GM12801 (cell line): Measurements from ENCODE around the gene FTCDNL1.

Source experiments
- TF ChIP-seq, protein P1 (sequence below): IDR thresholded peaks from one replicate; pipeline ENCODE4 v1.5.1; 2011; ENCODE audit warnings: control low read depth; ENCODE audit not compliant: insufficient read length; ENCODE audit errors: extremely low read depth

FTCDNL1 gene

GRCh38 chr2:199870581-199870980 is 19.6 kb upstream of the FTCDNL1 start:
- TF ChIP-seq, protein P1, sequence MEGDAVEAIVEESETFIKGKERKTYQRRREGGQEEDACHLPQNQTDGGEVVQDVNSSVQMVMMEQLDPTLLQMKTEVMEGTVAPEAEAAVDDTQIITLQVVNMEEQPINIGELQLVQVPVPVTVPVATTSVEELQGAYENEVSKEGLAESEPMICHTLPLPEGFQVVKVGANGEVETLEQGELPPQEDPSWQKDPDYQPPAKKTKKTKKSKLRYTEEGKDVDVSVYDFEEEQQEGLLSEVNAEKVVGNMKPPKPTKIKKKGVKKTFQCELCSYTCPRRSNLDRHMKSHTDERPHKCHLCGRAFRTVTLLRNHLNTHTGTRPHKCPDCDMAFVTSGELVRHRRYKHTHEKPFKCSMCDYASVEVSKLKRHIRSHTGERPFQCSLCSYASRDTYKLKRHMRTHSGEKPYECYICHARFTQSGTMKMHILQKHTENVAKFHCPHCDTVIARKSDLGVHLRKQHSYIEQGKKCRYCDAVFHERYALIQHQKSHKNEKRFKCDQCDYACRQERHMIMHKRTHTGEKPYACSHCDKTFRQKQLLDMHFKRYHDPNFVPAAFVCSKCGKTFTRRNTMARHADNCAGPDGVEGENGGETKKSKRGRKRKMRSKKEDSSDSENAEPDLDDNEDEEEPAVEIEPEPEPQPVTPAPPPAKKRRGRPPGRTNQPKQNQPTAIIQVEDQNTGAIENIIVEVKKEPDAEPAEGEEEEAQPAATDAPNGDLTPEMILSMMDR, result no peak

DNA sequence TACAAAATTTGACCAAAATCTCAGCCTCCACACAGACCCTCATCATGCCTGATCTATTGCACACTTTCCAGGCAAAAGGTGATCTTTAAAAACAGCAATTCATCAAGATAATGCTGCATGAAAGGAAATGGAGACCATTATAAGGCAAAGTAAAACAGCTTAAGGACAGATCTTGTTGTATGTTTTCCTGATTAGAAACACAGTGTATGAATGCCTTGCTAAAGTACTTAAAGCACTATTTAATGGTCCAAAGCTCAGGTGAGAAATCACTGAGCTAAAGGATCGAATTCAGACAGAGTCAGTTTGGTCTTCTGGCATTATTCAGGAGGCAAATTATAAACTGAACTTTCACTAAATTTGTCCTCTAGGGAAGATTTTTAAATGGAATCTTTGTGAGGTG is 18.7 kb upstream of the FTCDNL1 start:
- TF ChIP-seq, protein P1, result no peak

GRCh38 chr2:199869227-199869541 is 18.2 kb upstream of the FTCDNL1 start:
- TF ChIP-seq, protein P1, result no peak

DNA sequence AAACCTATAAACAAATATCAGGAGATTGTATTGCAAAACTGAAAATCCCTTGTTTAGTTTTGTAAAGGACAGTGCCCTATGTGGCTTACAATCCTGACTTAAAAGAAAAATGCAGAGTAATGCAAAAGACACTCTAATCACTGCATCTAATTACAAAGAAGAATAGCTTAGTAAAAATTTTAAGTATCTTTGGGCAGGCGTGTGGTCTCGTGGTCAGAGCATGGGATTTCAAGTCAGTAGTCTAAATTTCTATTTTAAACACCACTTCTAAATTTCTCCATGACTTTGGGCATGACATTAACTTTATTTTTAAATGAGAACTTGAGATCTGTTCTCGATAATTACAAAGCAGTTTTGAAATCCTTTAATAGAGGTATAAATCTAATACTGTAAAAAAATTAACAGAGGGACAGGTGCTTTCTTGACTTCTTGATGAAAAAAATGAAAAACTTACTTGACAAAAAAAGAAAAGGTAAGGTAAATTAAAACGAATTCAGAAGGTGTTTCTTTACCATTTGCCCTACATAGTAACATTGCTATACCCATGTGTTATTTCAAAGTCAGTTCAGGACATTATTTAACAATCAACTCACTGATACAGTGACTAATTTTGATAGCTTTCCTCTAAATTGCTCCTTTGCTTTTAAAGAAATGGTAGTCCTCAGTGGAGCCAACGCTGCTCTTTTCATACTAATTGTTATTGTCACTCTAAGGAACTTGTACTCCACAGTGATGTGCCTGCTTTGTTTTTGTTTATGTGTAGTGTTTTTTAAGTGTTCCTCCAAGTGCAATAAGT is 17.6 kb upstream of the FTCDNL1 start:
- TF ChIP-seq, protein P1, result no peak

DNA sequence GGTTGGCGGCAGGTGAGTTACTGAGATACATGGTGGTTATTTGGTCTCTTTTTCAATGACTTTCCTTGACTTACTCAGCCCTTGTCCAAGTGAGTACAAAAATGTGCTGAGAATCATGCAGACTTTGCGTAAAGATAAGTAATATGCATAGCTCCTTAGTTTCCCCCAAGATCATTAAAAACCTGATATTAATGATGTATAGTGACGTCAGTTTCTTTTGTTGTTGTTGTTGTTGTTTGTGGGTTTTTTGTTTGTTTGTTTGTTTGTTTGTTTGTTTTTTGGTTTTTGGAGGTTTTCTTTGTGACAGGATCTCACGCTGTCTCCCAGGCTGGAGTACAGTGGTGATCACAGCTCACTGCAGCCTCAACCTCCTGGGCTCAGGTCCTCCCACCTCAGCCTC is 14.9 kb upstream of the FTCDNL1 start:
- TF ChIP-seq, protein P1, result no peak

DNA sequence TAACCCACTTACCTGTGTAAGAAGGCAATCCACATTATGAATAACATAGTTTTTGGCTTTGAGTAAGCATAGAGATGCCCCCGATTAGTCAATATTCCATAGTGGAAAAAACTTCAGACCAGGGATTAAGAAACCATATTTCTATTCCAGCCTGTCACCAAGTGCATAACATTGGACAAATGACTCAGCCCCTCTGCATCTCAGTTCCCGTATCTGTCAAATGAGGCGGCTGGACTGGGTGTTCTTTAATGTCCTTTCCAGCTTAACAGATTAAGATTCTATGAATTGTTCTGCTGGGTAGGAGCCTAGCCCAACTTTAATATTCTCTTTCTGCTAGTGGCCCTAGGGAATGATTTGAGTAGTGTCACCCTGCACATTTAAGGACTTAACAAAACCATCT is 11.8 kb upstream of the FTCDNL1 start:
- TF ChIP-seq, protein P1, result no peak

- TF ChIP-seq, protein P1, result no peak
Measured at GRCh38 chr2:199861132-199861774, 10.3 kb upstream of the FTCDNL1 start.
